PFSK-1 (cell line): ENCODE results near the gene RAB37.

Experiments
- FOXP2 ChIP-seq: optimal IDR thresholded peaks from 2 replicates; pipeline ENCODE3; 2011; ENCODE audit warnings: borderline replicate concordance, control low read depth, inconsistent platforms; ENCODE audit not compliant: insufficient read depth; ENCODE audit errors: extremely low read length, extremely low read depth
- POLR2AphosphoS5 ChIP-seq: IDR thresholded peaks from 2 replicates; pipeline ENCODE4 v1.6.1; 2012; ENCODE audit warnings: low read depth, mild to moderate bottlenecking, control low read depth, low read length, moderate library complexity
- SIN3A ChIP-seq: IDR thresholded peaks from 2 replicates; pipeline ENCODE4 v1.6.1; 2012; ENCODE audit warnings: mild to moderate bottlenecking, low read length, moderate library complexity, borderline replicate concordance; ENCODE audit not compliant: insufficient read depth
- TAF1 ChIP-seq: IDR thresholded peaks from 2 replicates; pipeline ENCODE4 v1.6.1; 2012; ENCODE audit warnings: low read length, control low read depth, borderline replicate concordance; ENCODE audit not compliant: insufficient read depth
- TF ChIP-seq, protein P1 (sequence below), 2 experiments: IDR thresholded peaks; 2 replicates each; pipeline versions ENCODE4 v1.6.1 to v1.8.0; 2011 to 2012; ENCODE audit warnings: low read depth in 2 of 2, low read length in 2 of 2, control low read depth in 1 of 2, inconsistent platforms in 1 of 2, mild to moderate bottlenecking in 1 of 2, moderate library complexity in 1 of 2; ENCODE audit not compliant: insufficient read depth in 1 of 2

The RAB37 gene

DNA sequence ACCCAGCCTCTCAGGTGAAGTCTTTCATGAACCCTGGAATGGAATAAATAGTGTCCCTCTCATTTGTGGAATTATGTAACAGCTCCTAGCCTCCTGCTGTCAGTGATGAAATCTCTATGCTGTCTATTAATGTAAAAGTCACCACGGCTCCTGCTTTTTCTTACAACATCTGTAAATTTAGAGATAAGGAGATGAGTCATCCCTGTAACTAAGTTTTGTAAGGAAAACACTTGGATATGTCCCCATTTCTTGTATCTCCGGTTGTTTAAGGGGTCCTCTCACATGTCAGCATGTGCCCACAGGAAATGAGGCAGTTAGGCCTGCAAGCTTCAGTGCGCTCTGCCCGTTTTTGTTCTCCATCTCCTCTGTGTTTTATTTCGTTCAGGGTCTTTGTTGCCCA is 41.9 kb downstream of the RAB37 start:
- no peak for TF ChIP-seq FOXP2
- TF ChIP-seq, protein P1, sequence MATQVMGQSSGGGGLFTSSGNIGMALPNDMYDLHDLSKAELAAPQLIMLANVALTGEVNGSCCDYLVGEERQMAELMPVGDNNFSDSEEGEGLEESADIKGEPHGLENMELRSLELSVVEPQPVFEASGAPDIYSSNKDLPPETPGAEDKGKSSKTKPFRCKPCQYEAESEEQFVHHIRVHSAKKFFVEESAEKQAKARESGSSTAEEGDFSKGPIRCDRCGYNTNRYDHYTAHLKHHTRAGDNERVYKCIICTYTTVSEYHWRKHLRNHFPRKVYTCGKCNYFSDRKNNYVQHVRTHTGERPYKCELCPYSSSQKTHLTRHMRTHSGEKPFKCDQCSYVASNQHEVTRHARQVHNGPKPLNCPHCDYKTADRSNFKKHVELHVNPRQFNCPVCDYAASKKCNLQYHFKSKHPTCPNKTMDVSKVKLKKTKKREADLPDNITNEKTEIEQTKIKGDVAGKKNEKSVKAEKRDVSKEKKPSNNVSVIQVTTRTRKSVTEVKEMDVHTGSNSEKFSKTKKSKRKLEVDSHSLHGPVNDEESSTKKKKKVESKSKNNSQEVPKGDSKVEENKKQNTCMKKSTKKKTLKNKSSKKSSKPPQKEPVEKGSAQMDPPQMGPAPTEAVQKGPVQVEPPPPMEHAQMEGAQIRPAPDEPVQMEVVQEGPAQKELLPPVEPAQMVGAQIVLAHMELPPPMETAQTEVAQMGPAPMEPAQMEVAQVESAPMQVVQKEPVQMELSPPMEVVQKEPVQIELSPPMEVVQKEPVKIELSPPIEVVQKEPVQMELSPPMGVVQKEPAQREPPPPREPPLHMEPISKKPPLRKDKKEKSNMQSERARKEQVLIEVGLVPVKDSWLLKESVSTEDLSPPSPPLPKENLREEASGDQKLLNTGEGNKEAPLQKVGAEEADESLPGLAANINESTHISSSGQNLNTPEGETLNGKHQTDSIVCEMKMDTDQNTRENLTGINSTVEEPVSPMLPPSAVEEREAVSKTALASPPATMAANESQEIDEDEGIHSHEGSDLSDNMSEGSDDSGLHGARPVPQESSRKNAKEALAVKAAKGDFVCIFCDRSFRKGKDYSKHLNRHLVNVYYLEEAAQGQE (IDR thresholded peaks at IDR 0.05; ENCODE audit: insufficient read depth in 1 of 2, low read depth in 2 of 2, low read length in 2 of 2), result no peak
- TF ChIP-seq POLR2AphosphoS5, result no peak
- TF ChIP-seq TAF1, result no peak
- TF ChIP-seq SIN3A, result no peak

DNA sequence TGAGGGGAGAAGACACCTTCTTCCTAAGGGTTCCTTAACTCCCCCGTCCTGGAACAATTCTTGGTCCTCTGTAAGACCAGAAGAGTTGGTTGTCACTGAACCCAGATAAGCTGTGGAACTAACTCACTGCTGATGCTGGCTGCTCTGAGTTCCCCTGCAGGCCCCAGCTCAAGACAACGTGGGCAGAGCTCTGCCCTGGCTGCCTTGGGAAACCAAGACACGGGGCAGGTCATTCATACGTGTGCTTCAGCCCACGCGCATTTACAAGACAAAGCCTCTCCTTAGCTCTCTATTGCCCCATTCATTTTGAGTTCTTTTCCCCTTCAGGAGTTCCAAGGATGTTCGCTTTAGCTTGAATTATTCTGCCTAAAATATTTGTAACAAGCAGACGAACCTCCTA is 42.4 kb downstream of the RAB37 start:
- TF ChIP-seq FOXP2 (no peak), SIN3A (no peak), POLR2AphosphoS5 (no peak)

DNA sequence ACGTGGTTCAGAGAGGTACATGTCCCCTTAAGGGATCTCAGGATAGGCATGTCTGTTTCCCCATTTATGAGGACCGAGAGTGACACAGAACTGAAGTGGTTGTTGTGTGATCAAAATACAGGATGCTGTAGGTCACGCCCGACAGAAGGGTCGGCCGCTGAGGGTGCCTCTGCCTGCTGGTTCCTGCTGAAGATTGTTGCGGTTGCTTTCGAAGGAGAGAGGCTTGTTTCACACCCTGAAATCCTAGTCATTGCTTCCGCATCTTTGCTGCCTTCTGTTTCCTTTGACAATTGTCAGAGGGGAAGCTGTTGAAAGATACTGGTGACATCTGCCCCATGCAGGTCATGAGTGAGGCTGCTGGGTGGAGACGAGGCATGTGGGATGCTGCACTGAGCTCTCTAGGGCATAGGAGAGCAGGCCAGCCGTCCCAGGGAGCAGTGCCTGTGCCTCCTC is 42.9 kb downstream of the RAB37 start:
- TF ChIP-seq FOXP2 (no peak), TAF1 (no peak), POLR2AphosphoS5 (no peak), SIN3A (no peak)
- TF ChIP-seq, protein P1 (IDR thresholded peaks at IDR 0.05; ENCODE audit: insufficient read depth in 1 of 2, low read depth in 2 of 2, low read length in 2 of 2), result no peak

DNA sequence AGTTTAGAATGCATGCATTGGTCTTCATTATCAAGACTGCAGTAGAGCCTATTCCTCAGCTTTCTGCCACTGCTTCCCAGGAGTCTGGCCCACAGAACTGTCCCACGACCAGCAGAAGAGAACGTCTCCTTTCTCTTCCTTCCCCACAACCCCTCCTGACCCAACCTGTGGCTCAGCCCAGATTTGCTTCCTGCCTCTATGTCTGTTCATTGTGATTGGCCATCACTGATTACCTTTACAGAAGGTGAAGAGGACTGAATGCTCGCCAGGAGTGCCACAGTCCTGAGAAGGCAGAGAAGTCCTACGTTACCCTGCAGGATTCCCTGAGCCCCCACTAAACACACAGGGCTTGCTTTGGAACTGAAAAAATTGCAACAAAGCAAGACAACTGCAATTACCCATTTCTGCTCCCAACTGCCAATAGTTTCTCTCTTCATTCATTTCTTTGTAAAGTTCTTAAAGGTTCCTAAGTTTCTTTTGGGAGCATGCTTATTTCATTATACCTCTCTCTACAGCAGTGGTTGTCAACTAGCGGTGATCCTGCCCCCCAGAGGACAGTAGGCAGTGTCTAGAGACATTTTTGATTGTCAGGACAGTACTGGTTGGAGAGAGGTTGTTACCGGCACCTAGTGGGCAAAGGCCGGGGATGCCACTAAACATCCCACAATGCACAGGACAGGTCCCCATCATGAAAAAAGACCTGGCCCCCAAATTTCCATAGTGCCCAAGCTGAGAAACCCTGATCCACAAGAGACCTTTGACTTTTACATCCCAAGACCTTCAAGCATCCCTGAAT is 43.6 kb downstream of the RAB37 start:
- no peak for TF ChIP-seq SIN3A
- TF ChIP-seq, protein P1 (IDR thresholded peaks at IDR 0.05; ENCODE audit: insufficient read depth in 1 of 2, low read depth in 2 of 2, low read length in 2 of 2), result no peak
- no peak for TF ChIP-seq TAF1
- TF ChIP-seq POLR2AphosphoS5, result no peak
- TF ChIP-seq FOXP2, result no peak

DNA sequence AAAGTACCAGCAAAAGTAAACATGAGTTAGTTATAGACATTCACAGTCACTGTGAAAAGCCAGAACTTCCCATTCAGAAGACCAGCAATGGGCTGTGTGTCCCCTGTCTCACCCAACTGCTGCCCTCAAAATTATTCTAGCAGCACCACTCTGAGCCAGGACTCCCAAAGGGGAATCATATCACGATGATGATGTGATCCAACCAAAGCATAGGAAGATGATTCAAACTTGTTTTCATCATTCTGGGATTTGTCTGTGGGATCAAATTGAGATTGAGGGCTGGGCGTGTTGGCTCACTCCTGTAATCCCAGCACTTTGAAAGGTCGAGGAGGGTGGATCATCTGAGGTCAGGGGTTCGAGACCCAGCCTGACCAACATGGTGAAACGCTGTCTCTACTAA is 45.5 kb downstream of the RAB37 start:
- TF ChIP-seq SIN3A, result no peak
- TF ChIP-seq POLR2AphosphoS5, result no peak
- TF ChIP-seq TAF1, result no peak
- TF ChIP-seq, protein P1 (IDR thresholded peaks at IDR 0.05; ENCODE audit: insufficient read depth in 1 of 2, low read depth in 2 of 2, low read length in 2 of 2), result no peak
- TF ChIP-seq FOXP2, result no peak
